ENCODE measurements around the gene BICDL2. TPM values are rescaled to one million over a fixed set of nuclear protein-coding genes. Genes with fewer than 3 reads are reported as not detected.
A peak's percentile ranks its signal among the peaks of the same experiment; 100 is the strongest.

BICDL2 gene
- total RNA-seq, 1 donor from 2014 or later, result not detected

DNA sequence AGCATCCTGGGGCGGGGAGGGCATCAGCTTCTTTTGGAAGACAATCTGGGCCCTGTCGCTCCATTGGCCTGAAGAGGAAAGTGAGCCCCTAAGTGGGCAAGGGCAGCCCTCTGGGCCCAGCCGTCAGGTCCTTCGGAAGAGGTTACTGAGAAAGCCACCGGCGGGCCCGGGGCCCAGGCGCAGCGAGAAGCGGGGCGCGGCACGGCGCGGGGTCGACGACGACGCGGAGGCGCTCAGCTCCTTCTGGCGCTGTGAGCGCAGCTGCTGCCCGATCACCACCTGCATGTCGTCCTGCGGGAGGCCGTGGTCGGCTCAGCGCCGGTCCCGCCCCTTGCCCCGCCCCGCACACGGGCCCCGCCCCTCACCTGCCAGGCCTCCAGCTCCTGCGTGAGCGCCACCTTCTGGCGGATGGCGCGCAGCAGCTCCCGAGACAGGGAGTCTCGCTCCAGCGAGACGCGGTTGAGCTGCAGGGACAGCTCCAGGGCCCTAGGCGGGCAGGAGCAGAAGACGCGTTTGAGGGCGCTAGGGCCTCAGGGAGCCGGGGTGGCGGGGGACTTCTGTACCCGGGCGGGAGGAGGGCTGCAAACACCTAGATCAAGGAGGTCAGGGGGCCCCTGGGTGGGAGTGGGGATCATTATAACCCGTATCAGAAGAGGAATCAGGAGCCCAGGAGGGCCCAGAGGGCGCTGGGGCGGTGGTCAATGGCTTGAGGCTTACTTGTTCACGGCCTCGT, 8.6 kb downstream of the BICDL2 start:
- Histone ChIP-seq H3K4me3 (no peak overlapping the region), H3K27me3 (no peaks in the 10 kb centered on the region), H3K9me3 (no peaks in the 10 kb centered on the region), H3K27ac (no peak overlapping the region), H3K4me1 (peaks cover 2 to 21% of the 10 kb centered on the region in 2 donors), H3K36me3 (peaks cover 18 to 20% of the 10 kb centered on the region in 2 donors)
- TF ChIP-seq, protein P1, sequence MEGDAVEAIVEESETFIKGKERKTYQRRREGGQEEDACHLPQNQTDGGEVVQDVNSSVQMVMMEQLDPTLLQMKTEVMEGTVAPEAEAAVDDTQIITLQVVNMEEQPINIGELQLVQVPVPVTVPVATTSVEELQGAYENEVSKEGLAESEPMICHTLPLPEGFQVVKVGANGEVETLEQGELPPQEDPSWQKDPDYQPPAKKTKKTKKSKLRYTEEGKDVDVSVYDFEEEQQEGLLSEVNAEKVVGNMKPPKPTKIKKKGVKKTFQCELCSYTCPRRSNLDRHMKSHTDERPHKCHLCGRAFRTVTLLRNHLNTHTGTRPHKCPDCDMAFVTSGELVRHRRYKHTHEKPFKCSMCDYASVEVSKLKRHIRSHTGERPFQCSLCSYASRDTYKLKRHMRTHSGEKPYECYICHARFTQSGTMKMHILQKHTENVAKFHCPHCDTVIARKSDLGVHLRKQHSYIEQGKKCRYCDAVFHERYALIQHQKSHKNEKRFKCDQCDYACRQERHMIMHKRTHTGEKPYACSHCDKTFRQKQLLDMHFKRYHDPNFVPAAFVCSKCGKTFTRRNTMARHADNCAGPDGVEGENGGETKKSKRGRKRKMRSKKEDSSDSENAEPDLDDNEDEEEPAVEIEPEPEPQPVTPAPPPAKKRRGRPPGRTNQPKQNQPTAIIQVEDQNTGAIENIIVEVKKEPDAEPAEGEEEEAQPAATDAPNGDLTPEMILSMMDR (IDR thresholded peaks at IDR 0.05), result peak; percentile 57 to 73 (median 65)
- DNase-seq (ENCODE audit: low spot score in 2 of 2), result peak; percentile 38 to 84
- intact Hi-C loops (cut with DNase I), result loop anchor here (2.0 to 10.0 kb wide), 3 partner anchors 31 to 493 kb away; partner anchors contain the start of genes CEMP1 and PDPK1

DNA sequence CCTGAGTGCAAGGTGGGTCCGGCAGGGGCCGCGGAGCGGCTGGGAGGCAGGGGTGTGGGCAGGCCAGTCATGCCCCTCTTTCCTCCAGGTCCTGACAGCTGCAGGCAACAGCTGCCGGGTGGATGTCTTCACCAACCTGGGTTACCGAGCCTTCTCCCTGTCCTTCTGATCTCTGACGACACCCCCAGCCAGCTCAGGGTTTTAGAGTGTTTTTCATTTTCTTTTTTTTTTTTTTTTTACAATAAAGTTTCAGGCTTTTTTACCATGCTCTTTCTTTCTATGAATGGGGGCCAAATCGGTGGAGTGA, 9.3 kb downstream of the BICDL2 start:
- TF ChIP-seq, protein P1 (IDR thresholded peaks at IDR 0.05), result no peak
- intact Hi-C loops (cut with DNase I), result loop anchor here (10.0 kb wide), 2 partner anchors 237 to 493 kb away; partner anchors contain the start of genes CEMP1 and PDPK1
- Histone ChIP-seq H3K36me3 (peaks cover 18 to 20% of the 10 kb centered on the region in 2 donors), H3K9me3 (no peaks in the 10 kb centered on the region), H3K4me1 (peaks cover 9 to 27% of the 10 kb centered on the region in 2 donors), H3K27ac (no peak overlapping the region), H3K4me3 (no peak overlapping the region), H3K27me3 (no peaks in the 10 kb centered on the region)
- DNase-seq (ENCODE audit: low spot score in 2 of 2), result no peak

DNA sequence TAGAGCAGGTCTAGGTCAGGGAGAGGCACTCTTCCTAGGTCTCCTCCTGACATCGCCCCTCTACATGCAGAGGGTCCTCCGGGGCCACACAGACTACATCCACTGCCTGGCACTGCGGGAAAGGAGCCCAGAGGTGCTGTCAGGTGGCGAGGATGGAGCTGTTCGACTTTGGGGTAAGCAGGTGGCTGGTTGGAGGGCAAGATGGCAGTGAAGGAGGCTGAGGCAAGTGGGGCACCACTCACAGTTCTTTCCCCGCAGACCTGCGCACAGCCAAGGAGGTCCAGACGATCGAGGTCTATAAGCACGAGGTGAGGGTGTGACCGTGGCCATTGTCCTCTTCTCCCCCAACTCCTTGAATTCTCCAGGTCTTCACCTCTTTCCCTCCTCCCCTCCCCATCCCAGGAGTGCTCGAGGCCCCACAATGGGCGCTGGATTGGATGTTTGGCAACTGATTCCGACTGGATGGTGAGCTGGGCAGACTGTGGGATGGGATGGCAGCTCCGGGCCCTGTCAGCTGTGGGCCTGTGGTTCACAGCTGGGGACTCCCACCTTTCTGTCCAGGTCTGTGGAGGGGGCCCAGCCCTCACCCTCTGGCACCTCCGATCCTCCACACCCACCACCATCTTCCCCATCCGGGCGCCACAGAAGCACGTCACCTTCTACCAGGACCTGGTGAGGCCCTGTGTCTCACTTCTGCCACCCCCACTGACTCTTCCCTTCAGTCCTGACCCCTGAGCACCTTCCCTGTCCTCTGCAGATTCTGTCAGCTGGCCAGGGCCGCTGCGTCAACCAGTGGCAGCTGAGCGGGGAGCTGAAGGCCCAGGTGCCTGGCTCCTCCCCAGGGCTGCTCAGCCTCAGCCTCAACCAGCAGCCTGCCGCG, 9.9 kb downstream of the BICDL2 start:
- TF ChIP-seq, protein P1 (IDR thresholded peaks at IDR 0.05), result no peak
- no peaks in the 10 kb centered on the region for H3K9me3 ChIP-seq
- peaks cover 9 to 30% of the 10 kb centered on the region in 2 donors for H3K4me1 ChIP-seq
- H3K27ac ChIP-seq, result no peak overlapping the region
- H3K36me3 ChIP-seq, result peaks cover 18 to 20% of the 10 kb centered on the region in 2 donors
- no peak overlapping the region for H3K4me3 ChIP-seq
- intact Hi-C loops (cut with DNase I), result loop anchor here (10.0 kb wide), 2 partner anchors 238 to 492 kb away; partner anchors contain the start of genes CEMP1 and PDPK1
- DNase-seq (ENCODE audit: low spot score in 2 of 2), result no peak
- H3K27me3 ChIP-seq, result no peaks in the 10 kb centered on the region

DNA sequence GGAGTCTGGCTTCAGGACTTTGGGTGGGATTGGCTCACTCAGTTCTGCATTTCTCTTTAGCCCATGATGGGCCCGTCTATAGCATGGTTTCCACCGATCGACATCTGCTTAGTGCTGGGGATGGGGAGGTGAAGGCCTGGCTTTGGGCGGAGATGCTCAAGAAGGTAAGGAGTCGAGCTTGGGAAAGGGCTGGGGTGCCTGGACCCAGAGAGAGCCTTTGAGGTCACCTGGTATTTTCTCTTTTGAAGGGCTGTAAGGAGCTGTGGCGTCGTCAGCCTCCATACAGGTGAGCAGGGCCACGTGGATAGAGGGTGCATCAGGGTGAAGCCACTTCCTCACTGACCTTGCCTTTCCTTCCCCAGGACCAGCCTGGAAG, 10.8 kb downstream of the BICDL2 start:
- intact Hi-C loops (cut with DNase I), result loop anchor here (10.0 kb wide), 2 partner anchors 239 to 491 kb away; partner anchors contain the start of genes CEMP1 and PDPK1
- H3K27me3 ChIP-seq, result no peaks in the 10 kb centered on the region
- no peak overlapping the region for H3K27ac ChIP-seq
- H3K9me3 ChIP-seq, result no peaks in the 10 kb centered on the region
- DNase-seq (ENCODE audit: low spot score in 2 of 2), result no peak
- H3K36me3 ChIP-seq, result peaks cover 18 to 20% of the 10 kb centered on the region in 2 donors
- peaks cover 9 to 31% of the 10 kb centered on the region in 2 donors for H3K4me1 ChIP-seq
- no peak overlapping the region for H3K4me3 ChIP-seq
- TF ChIP-seq, protein P1 (IDR thresholded peaks at IDR 0.05), result no peak

DNA sequence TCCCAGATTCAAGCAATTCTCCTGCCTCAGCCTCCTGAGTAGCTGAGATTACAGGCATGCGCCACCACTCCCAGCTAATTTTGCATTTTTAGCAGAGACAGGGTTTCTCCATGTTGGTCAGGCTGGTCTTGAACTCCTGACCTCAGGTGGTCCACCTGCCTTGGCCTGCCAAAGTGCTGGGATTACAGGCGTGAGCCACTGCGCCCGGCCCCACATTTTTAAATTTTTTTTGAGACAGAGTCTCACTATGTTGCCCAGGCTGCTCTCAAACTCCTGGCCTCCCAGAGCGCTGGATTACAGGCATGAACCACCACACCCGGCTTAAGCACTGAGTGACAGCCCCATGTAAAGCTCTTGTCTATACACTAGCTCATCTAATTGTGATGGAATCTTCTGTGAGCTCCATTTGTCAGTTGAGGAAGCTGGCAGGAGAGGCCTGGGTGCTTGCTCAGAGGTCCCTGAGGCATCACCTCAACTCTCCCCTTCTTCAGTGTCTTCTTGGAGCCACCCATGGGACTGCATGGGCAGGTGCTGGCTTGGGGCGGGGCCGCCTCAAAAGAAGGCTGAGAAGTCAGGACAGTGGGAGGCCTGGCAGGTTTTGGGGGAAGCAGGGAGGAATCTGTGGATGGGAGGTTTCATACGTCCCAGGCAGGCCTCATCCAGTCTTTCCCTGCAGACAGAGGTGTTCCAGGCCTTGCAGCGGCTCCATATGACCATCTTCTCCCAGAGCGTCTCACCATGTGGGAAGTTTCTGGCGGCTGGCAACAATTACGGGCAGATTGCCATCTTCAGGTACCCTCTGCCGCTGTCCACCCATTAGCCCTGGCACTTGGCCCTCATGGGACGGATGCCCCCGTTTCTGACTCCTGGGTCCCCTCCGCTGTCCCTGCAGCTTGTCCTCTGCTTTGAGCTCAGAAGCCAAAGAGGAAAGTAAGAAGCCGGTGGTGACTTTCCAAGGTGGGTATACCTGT, 11.4 kb downstream of the BICDL2 start:
- intact Hi-C loops (cut with DNase I), result loop anchor here (10.0 kb wide), 2 partner anchors 239 to 491 kb away; partner anchors contain the start of genes CEMP1 and PDPK1
- Histone ChIP-seq H3K4me3 (no peak overlapping the region), H3K27me3 (no peaks in the 10 kb centered on the region), H3K36me3 (peaks cover 18 to 20% of the 10 kb centered on the region in 2 donors), H3K4me1 (peaks cover 9 to 31% of the 10 kb centered on the region in 2 donors), H3K27ac (no peak overlapping the region), H3K9me3 (no peaks in the 10 kb centered on the region)
- TF ChIP-seq, protein P1 (IDR thresholded peaks at IDR 0.05), result peak in 1 of 3 experiments; percentile 1
- no peak for DNase-seq (ENCODE audit: low spot score in 2 of 2)

All from ascending aorta (tissue), 2 donors.